ENCODE measurements around the gene QRFPR. TPM values are rescaled to one million over a fixed set of nuclear protein-coding genes. Genes with fewer than 3 reads are reported as not detected.
A peak's percentile ranks its signal among the peaks of the same experiment; 100 is the strongest.

Gene QRFPR
- total RNA-seq, 4 donors from 2014 or later, result 0.82 TPM; not detected in 3

DNA sequence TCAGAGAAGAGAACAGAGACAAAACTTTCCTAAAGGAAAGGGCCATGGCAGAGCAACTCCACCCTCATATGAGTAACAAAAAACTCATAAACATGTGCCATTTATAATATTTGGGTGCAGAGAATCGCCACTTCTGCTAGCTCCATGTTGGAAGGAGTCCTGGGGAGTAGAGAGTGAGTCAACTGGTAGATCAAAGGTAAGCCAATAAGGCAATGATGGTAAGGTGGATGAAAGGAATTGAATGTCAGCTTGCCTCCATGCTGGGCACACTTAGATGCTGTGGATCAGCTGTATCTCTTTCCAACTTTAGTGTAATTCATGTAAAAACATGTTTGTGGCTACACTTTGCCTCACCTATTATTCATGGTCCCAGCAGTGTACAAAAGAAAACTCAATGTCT, 4.7 kb downstream of the QRFPR start:
- Histone ChIP-seq H3K9me3 (no peaks in the 10 kb centered on the region), H3K27me3 (peaks cover 31% of the 10 kb centered on the region), H3K4me1 (peaks cover 0 to 10% (median 3%) of the 10 kb centered on the region in 4 donors), H3K36me3 (no peaks in the 10 kb centered on the region), H3K4me3 (no peak overlapping the region), H3K27ac (no peak overlapping the region)
- DNase-seq, result no peak
- 52 to 83% methylated on average over 1 of the region's 1 CpG for WGBS, 2 donors (ENCODE audit: low coverage in 1 of 2)
- TF ChIP-seq POLR2AphosphoS5 (IDR thresholded peaks at IDR 0.05) (no peak), POLR2A (IDR thresholded peaks at IDR 0.05) (no peak), EP300 (IDR thresholded peaks at IDR 0.05; ENCODE audit: low read depth) (no peak)
- TF ChIP-seq, protein P1, sequence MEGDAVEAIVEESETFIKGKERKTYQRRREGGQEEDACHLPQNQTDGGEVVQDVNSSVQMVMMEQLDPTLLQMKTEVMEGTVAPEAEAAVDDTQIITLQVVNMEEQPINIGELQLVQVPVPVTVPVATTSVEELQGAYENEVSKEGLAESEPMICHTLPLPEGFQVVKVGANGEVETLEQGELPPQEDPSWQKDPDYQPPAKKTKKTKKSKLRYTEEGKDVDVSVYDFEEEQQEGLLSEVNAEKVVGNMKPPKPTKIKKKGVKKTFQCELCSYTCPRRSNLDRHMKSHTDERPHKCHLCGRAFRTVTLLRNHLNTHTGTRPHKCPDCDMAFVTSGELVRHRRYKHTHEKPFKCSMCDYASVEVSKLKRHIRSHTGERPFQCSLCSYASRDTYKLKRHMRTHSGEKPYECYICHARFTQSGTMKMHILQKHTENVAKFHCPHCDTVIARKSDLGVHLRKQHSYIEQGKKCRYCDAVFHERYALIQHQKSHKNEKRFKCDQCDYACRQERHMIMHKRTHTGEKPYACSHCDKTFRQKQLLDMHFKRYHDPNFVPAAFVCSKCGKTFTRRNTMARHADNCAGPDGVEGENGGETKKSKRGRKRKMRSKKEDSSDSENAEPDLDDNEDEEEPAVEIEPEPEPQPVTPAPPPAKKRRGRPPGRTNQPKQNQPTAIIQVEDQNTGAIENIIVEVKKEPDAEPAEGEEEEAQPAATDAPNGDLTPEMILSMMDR (IDR thresholded peaks at IDR 0.05), result no peak
- intact Hi-C loops (cut with DNase I; ENCODE audit: low total_unique reads), result loop anchor here (5.0 kb wide), 1 partner anchor 46 kb away; no protein-coding TSS in a partner anchor
- in situ Hi-C loops (cut with MboI; ENCODE audit: low pct_ligation_motif_present in 1 of 4, low pct_unique_long_range_greater_than_20kb in 1 of 4, low sequenced_read_pairs in 3 of 4), result loop anchor here in 2 of 4 donors (10.0 kb wide), 2 partner anchors 349 to 359 kb away; no protein-coding TSS in a partner anchor

DNA sequence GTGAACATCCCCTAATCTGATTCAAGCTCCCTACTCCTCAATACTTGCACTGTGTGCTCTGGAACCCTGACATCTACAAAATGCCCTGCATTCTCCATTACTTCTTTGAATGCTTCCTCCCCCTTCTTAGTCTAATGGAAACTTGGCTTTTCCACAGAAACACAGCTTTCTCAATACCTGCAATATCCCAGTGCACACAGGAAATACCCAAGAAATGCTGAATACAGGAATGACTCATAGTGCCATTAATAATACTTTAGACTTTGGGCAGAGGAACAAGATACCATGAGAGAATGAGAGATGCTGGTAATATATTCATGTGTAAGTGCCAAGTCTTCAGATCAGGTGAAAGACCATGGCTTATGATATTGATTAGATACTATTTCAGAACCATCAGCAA, 5.6 kb downstream of the QRFPR start:
- intact Hi-C loops (cut with DNase I; ENCODE audit: low total_unique reads) (loop anchor here (5.0 kb wide), 1 partner anchor 47 kb away; no protein-coding TSS in a partner anchor), in situ Hi-C loops (cut with MboI; ENCODE audit: low pct_ligation_motif_present in 1 of 4, low pct_unique_long_range_greater_than_20kb in 1 of 4, low sequenced_read_pairs in 3 of 4) (loop anchor here in 2 of 4 donors (10.0 kb wide), 2 partner anchors 350 to 360 kb away; no protein-coding TSS in a partner anchor)
- DNase-seq, result no peak
- TF ChIP-seq POLR2A (IDR thresholded peaks at IDR 0.05) (no peak), POLR2AphosphoS5 (IDR thresholded peaks at IDR 0.05) (no peak), EP300 (IDR thresholded peaks at IDR 0.05; ENCODE audit: low read depth) (no peak)
- TF ChIP-seq, protein P1 (IDR thresholded peaks at IDR 0.05), result no peak
- Histone ChIP-seq H3K9me3 (no peaks in the 10 kb centered on the region), H3K4me3 (no peak overlapping the region), H3K27me3 (peaks cover 22% of the 10 kb centered on the region), H3K4me1 (peaks cover 0 to 2% (median 0%) of the 10 kb centered on the region in 4 donors), H3K36me3 (no peaks in the 10 kb centered on the region), H3K27ac (no peak overlapping the region)

DNA sequence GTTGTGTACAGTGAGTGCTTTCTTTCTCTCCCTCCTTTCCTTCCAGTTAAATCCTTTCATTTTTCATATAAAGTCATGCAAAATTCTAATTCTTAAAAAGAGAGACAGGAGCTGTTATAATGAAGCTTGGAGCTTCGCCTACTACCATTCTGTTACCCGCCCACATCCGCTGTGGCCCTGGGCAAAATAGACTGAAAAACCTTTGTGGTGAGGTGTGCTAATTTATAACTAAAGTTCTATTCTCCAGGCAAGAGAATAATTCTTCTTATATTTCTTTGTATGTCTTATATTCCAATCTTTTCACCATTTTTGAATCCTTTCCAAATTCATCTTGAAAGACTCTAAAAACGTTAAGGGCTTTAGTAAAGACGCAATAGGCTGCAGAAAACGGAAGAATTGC, 7.0 kb downstream of the QRFPR start:
- intact Hi-C loops (cut with DNase I; ENCODE audit: low total_unique reads), result no loop called here
- H3K4me1 ChIP-seq, result no peaks in the 10 kb centered on the region
- TF ChIP-seq, protein P1 (IDR thresholded peaks at IDR 0.05), result no peak
- TF ChIP-seq EP300 (IDR thresholded peaks at IDR 0.05; ENCODE audit: low read depth) (no peak), POLR2A (IDR thresholded peaks at IDR 0.05) (no peak), POLR2AphosphoS5 (IDR thresholded peaks at IDR 0.05) (no peak)
- in situ Hi-C loops (cut with MboI; ENCODE audit: low pct_ligation_motif_present in 1 of 4, low pct_unique_long_range_greater_than_20kb in 1 of 4, low sequenced_read_pairs in 3 of 4), result loop anchor here in 3 of 4 donors (10.0 to 25.0 kb wide), 3 partner anchors 351 to 363 kb away; no protein-coding TSS in a partner anchor
- WGBS, 2 donors (ENCODE audit: low coverage in 1 of 2), result 82 to 93% methylated on average over 6 of the region's 6 CpGs
- no peaks in the 10 kb centered on the region for H3K9me3 ChIP-seq
- peaks cover 8% of the 10 kb centered on the region for H3K27me3 ChIP-seq
- H3K4me3 ChIP-seq, result no peak overlapping the region
- DNase-seq, result no peak
- H3K36me3 ChIP-seq, result no peaks in the 10 kb centered on the region
- no peak overlapping the region for H3K27ac ChIP-seq

DNA sequence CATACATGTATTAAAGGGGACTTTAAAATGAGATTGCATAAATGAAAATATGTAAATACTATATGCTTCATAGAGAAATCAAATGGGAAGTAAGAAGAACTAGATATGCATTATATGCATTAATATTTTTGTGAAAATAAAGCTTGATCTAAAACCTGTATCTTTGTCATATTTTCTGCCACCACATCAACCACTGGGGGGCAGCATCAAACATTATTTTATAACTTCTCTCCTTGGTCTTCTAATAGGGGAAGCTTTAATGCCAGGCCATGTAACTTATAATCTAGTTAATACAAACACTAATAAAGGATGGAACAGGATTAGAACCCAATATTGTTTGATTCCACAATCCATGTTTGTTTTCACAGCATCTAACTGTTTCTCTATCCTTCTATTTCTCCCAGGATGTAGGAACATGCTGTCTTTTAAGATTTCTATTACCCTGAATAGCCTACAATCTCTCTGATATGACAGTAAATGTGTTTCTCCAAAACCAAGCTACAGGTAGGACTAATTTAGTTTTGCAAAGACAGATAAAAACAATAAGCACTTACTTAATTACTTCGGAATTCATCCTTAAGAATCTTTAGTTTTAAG, 10.0 kb downstream of the QRFPR start:
- WGBS, 2 donors (ENCODE audit: low coverage in 1 of 2), result 63 to 69% methylated on average over 1 of the region's 1 CpG
- in situ Hi-C loops (cut with MboI; ENCODE audit: low pct_ligation_motif_present in 1 of 4, low pct_unique_long_range_greater_than_20kb in 1 of 4, low sequenced_read_pairs in 3 of 4), result loop anchor here in 3 of 4 donors (10.0 to 25.0 kb wide), 3 partner anchors 354 to 366 kb away; no protein-coding TSS in a partner anchor

More for the DNA sequence above, 10.0 kb downstream of the QRFPR start:
- intact Hi-C loops (cut with DNase I; ENCODE audit: low total_unique reads), result no loop called here
- Histone ChIP-seq H3K9me3 (no peaks in the 10 kb centered on the region), H3K4me1 (no peaks in the 10 kb centered on the region), H3K27me3 (no peaks in the 10 kb centered on the region), H3K4me3 (no peak overlapping the region), H3K36me3 (no peaks in the 10 kb centered on the region), H3K27ac (no peak overlapping the region)
- TF ChIP-seq EP300 (IDR thresholded peaks at IDR 0.05; ENCODE audit: low read depth), result no peak
- TF ChIP-seq POLR2A (IDR thresholded peaks at IDR 0.05), result no peak
- no peak for TF ChIP-seq POLR2AphosphoS5 (IDR thresholded peaks at IDR 0.05)
- TF ChIP-seq, protein P1 (IDR thresholded peaks at IDR 0.05), result peak; percentile 46 to 60 (median 50)
- peak; percentile 11 for DNase-seq
